ENCODE data around the gene NDRG2.

Gene NDRG2

GRCh38 chr14:21024585-21025370 is at the start of gene NDRG2:
Gene NDRG2, minus strand, starts transcription at chr14:21025061. Its CDS starts 1,746 bp downstream, at chr14:21023315.
- no peak for FAIRE-seq

- FAIRE-seq: no peak
Measured at GRCh38 chr14:21073921-21074320, 49.1 kb upstream of the NDRG2 start.

GRCh38 chr14:21072781-21073339 is 48.0 kb upstream of the NDRG2 start:
- no peak for FAIRE-seq

- FAIRE-seq: no peak
Measured at GRCh38 chr14:21072031-21072473, 47.2 kb upstream of the NDRG2 start.

GRCh38 chr14:21071225-21072030 is 46.6 kb upstream of the NDRG2 start:
- FAIRE-seq: no peak

- no peak for FAIRE-seq
Measured at GRCh38 chr14:21070610-21071224, 45.9 kb upstream of the NDRG2 start.

GRCh38 chr14:21070083-21070609 is 45.3 kb upstream of the NDRG2 start, which contains the start of gene ARHGEF40:
Gene ARHGEF40, plus strand, starts transcription at chr14:21070304. Its CDS starts 93 bp downstream, at chr14:21070397.
- FAIRE-seq: no peak

GRCh38 chr14:21069388-21070082 is 44.7 kb upstream of the NDRG2 start:
- FAIRE-seq: no peak

- no peak for FAIRE-seq
Measured at GRCh38 chr14:21068521-21069387, 43.9 kb upstream of the NDRG2 start.

GRCh38 chr14:21066882-21067502 is 42.1 kb upstream of the NDRG2 start:
- peak; percentile 60 for FAIRE-seq

- no peak for FAIRE-seq
Measured at GRCh38 chr14:21063479-21063878, 38.6 kb upstream of the NDRG2 start.

- FAIRE-seq: no peak
Measured at GRCh38 chr14:21061347-21061668, 36.4 kb upstream of the NDRG2 start.

- FAIRE-seq: no peak
Measured at GRCh38 chr14:21060614-21061346, 35.9 kb upstream of the NDRG2 start.

- FAIRE-seq: no peak
Measured at GRCh38 chr14:21059842-21060613, 35.2 kb upstream of the NDRG2 start.

GRCh38 chr14:21058903-21059302 is 34.0 kb upstream of the NDRG2 start:
- FAIRE-seq: no peak

- no peak for FAIRE-seq
Measured at GRCh38 chr14:21057803-21058675, 33.2 kb upstream of the NDRG2 start, which contains the start of gene RNASE8. Gene RNASE8, plus strand, starts transcription at chr14:21057822. Its CDS starts 71 bp downstream, at chr14:21057893.

- no peak for FAIRE-seq
Measured at GRCh38 chr14:21056520-21057163, 31.8 kb upstream of the NDRG2 start.

Measured in G401.6 (cell line).